ENCODE measurements around the gene STX11.

DNA sequence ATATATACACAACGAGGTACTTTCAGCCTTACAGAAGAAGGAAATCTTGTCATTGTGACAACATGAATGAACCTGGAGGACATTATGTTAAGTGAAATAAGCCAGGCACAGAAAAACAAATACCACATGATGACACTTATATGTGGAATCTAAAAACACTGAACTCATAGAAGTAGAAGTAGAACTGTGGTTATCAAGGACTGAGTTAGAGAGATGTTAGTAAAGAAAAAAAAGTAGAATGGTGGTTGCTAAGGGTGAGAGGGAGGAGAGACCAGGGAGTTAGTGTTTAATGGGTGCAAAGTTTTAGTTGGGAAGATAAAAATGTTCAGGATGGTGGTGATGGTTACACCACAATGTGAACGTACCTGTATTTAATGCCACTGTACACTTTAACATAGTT is 4.8 kb upstream of the STX11 start:
- TF ChIP-seq, protein P1, sequence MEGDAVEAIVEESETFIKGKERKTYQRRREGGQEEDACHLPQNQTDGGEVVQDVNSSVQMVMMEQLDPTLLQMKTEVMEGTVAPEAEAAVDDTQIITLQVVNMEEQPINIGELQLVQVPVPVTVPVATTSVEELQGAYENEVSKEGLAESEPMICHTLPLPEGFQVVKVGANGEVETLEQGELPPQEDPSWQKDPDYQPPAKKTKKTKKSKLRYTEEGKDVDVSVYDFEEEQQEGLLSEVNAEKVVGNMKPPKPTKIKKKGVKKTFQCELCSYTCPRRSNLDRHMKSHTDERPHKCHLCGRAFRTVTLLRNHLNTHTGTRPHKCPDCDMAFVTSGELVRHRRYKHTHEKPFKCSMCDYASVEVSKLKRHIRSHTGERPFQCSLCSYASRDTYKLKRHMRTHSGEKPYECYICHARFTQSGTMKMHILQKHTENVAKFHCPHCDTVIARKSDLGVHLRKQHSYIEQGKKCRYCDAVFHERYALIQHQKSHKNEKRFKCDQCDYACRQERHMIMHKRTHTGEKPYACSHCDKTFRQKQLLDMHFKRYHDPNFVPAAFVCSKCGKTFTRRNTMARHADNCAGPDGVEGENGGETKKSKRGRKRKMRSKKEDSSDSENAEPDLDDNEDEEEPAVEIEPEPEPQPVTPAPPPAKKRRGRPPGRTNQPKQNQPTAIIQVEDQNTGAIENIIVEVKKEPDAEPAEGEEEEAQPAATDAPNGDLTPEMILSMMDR (IDR thresholded peaks at IDR 0.05; ENCODE audit: low read depth, low read length, poor library complexity, severe bottlenecking) = no peak
- TF ChIP-seq EZH2phosphoT487 (IDR thresholded peaks at IDR 0.05; ENCODE audit: borderline replicate concordance, low read length) = no peak
